GM19099 (cell line): ENCODE data around the gene LYST.

Experiments used
- POLR2A ChIP-seq: IDR thresholded peaks from 3 replicates; pipeline ENCODE4 v1.6.1; 2011; ENCODE audit warnings: low read depth; ENCODE audit not compliant: insufficient read length; ENCODE audit errors: extremely low read depth

The LYST gene

GRCh38 chr1:235866205-235866912 is at the start of gene LYST:
TSS of gene LYST (minus strand) at chr1:235866906. CDS start at chr1:235830417, 36,489 bp downstream.
- TF ChIP-seq POLR2A = no peak

DNA sequence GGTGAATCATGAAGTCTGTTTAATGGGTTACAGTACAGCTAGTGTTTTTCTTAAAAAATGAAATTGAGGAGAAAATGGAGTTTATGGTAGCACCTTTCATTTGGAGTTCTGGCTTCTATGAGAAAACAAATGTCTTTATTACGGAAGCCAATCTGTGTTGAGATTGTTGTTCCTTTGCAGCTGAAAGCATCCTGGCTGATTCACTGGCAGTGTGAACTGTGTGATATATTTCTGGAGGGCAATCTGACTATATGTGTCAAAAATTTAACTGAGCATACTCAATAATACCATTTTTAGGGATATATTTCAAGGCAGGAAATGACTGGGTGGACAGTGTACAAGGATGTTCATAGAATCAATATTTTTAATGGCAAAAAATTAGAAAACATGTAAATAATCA is 46.6 kb upstream of the LYST start:
- TF ChIP-seq POLR2A = no peak

DNA sequence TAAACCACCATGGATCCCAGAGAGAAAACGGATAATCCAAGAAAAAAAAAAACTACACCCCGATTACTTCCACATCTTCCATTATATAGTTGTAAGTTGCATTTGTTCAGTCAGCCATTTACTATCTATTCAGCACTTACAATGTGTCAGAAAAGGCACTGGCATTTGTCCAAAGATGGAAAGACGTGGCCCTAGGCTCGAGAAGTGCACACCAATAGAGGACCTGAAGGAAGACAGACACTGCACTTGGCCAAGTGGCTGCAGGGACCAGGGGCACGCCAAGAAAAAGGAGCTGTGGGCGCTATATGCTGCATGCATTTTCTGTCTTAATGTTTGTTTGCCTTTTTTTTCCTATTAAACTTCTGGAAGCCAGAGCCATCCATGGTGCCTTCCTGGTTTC is 45.2 kb upstream of the LYST start:
- TF ChIP-seq POLR2A = no peak

DNA sequence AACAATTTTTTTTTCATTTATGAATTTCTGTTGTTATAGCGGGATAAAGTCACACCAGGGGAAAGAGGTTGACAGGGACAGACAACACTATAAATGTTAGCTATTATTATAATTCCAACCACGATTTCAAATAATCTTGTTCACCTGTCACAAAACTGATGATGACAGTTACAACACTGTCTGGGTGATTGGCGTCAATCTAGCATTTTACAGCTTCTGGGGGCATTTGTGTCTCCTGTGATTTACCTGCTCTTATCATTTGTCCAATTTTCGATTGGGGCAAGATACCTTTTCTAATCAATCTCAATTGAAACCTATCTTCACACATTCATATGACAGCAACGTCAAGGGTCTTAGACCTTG is 44.6 kb upstream of the LYST start:
- no peak for TF ChIP-seq POLR2A

DNA sequence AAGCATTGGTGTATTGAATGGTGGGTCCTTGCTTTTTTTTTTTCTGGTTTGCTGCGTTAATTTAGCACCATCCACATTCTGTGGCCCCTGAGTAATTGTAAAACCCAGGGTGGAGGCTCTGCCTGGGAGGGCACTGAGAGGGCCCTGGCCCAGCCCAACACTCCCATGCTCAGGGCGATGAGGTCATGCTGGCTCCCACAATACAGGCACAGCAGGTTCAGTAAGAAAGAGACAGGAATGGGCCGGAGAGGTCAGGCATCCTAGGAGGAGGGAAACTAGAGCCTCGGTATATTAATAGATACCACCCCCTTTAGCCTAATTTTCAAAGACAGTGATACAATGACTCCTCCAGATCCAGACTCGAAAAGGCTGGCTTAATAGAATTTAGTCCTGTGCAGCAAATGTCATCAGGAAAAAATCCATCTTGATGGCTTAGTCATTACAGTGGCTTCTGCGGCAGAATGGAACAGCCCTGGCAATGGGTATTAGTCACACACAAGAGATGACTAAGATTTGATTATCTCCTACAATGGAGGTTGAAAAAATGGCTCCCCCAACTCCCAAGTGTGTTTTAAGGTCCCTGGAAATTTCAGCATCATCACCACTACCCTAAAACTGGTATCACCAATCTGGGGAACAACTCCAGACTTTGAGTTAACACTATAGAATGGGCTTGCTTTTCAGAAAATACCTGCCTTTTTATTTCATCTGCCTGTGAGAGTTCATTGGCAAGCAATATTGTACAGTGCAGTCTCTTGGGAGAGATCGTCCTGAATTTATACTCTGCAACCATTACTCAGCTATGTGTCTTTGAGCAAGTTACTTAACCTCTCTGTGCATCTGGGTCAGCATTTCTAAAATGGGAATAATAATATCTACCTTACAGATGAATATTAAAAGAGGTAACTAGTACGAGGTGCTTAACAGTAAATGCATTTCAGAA is 43.9 kb upstream of the LYST start:
- no peak for TF ChIP-seq POLR2A

- TF ChIP-seq POLR2A = no peak
Measured at GRCh38 chr1:235908742-235909520, 42.2 kb upstream of the LYST start.

DNA sequence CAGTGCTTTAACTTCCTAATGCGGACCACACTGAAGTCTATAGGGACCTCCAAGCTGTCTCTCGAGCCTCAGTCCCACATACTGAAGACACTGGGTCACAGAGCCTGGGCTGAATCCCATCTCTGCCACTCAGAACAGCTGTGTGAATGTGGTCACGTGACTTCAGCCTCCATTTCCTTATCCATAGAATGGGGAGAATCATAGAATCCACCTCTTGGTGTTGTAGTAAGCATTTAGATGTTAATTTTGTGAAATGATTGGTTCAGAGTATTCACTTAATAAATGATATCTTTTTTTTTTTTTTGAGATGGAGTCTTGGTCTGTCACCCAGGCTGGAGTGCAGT is 41.2 kb upstream of the LYST start:
- TF ChIP-seq POLR2A = no peak

DNA sequence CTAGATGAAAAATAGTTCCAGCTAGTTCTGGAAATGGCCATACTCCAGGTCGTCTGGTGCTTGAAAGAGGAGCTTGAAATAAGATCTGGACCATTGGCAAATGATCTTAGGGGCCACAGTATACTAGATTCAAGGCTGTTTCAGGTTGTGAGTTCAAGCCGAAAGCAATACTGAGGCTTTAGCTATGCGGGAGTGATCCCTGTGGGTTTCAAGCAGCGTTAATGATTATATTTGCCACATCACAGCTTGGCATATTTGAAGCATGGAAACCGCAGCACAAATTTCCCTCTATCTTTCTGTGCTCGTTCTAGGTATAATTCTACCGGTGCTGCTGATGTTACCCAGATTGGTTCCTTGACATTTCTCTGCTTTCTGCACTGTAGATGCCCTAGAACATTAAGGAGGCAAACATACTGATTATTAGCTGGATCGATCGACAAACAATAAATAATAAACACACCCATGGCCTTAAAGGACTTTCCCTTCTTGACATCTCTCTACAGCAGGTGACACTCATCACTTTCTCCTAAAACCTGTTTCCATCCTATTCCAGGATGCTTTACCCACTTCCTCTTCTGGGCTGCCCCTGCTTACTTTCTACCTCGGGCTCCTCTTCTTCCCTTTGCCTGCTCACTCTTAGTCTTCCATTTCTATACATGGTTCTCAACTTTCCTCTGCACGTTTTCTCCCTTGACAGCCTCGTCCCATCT is 40.6 kb upstream of the LYST start:
- TF ChIP-seq POLR2A = no peak

- no peak for TF ChIP-seq POLR2A
Measured at GRCh38 chr1:235906436-235906835, 39.7 kb upstream of the LYST start.

DNA sequence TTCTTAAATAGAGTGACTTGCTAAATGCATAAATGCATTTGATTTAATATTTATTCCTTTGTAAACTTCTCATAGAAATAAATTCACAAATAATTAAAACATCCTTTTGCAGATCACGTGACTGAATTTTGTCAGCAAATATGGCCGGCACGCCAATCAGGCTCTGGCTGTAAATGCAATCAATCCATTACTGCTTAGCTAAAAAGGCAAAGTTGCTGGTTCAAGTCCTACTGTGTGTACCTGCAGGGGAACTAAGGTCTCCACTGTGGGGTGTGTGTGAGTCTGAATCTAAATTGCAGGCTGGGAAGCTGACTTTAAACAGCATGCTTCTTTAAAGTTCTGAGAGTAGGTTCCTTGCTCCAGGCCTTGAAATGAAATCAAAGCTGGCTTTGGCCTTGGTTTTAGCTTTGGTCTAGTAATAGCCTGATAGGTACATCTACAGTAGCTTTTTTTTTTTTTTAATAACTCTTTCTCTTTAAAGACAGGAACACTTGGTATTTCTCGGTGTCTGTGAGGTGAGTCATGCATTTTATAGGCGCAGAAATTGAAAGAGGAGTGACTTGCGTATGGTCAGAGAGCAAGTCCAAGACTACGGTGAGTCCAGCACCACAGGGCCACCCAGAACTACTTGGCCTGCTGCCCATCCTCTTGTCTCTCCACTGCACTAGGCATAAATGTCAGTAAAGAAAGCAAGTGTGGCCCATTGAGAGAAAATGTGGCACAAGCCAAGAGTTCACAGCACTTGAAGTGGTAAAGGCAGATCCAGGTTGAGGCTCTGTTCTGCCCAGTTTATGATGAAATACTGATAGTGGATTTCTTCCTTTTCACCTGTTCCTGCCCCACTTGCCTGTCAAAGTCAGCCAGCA is 36.2 kb upstream of the LYST start:
- TF ChIP-seq POLR2A = no peak

DNA sequence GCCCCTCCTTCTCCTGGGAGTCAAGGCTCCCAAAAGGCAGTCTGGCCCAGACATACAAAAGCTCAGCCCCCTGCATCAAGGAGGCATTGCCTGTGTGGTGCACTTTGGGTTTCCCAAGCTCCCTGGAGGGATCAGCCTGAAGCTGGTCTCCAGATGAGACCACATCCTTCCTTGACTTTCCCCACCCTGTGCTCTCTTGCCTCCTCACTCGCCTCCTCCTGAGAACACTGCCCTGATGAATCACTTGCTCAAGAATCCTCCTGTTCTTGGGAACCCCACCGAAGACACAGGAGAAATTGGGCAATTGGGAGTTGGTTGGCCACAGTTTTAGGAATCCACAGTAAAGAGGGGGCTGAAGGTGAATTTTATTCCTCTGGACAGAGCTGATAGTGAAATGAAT is 34.8 kb upstream of the LYST start:
- no peak for TF ChIP-seq POLR2A

DNA sequence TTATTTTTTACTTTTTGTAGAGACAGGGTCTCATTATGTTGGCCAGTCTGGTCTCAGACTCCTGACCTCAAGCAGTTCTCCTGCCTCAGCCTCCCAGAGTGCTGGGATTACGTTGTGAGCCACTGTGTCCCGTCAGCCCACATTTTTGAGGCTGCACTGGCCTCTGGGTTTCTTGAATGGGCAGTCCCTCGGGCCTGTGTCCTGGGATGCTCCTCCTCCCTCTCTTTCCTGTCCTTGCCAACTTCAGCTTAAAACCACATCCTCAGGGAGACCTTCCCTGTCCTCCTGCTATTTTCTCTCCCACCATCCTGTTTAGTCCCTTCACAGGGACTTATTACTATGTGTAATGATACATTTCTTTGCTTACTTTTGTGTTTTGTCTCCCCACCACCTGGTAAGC is 31.4 kb upstream of the LYST start:
- no peak for TF ChIP-seq POLR2A

- no peak for TF ChIP-seq POLR2A
Measured at GRCh38 chr1:235893840-235894239, 27.1 kb upstream of the LYST start.
